ENCODE data around the gene DZIP3. TPM values are rescaled to one million over a fixed set of nuclear protein-coding genes. Genes with fewer than 3 reads are reported as not detected.

DZIP3 gene
- polyA plus RNA-seq, 3 donors, result 30.7 to 38.9 (median 35.4) TPM

Other genes starting within 250 kb of the DZIP3 start
- gene MYH15, start 79.1 kb upstream of the DZIP3 start, polyA plus RNA-seq (ENCODE audit: insufficient read length in 3 of 3), result under 1 TPM; 0.23 to 0.44 (median 0.34) TPM
- gene CIP2A, start 284 bp upstream of the DZIP3 start, polyA plus RNA-seq (ENCODE audit: insufficient read length in 3 of 3), result 10 to 100 TPM; 18.7 to 20.9 (median 20.3) TPM
- gene RETNLB, start 167.7 kb downstream of the DZIP3 start, polyA plus RNA-seq (ENCODE audit: insufficient read length in 3 of 3), result not detected
- gene TRAT1, start 233.1 kb downstream of the DZIP3 start, polyA plus RNA-seq (ENCODE audit: insufficient read length in 3 of 3), result under 1 TPM; 0.07 to 0.18 (median 0.16) TPM